Thyroid gland (tissue), 4 donors: Measurements from ENCODE around the gene ABI1.

ENCODE experiments used
- POLR2A ChIP-seq, 2 donors: fragments of 450-650 bp; IDR thresholded peaks; one replicate each; pipeline ENCODE4 v1.6.1; 2017; ENCODE audit warnings: antibody characterized with exemption in 2 of 2, mild to moderate bottlenecking in 2 of 2, moderate library complexity in 1 of 2
- TF ChIP-seq, protein P1 (sequence below), 6 experiments: fragments of 200-600 bp in 3 of 6; fragments of 450-650 bp in 3 of 6; sonication (generic) in 3 of 6; IDR thresholded peaks; one replicate each; pipeline ENCODE4 v1.5.1; 2016 to 2019; ENCODE audit warnings: antibody characterized with exemption in 6 of 6, mild to moderate bottlenecking in 2 of 6, inconsistent platforms in 1 of 6, moderate library complexity in 1 of 6

DNA sequence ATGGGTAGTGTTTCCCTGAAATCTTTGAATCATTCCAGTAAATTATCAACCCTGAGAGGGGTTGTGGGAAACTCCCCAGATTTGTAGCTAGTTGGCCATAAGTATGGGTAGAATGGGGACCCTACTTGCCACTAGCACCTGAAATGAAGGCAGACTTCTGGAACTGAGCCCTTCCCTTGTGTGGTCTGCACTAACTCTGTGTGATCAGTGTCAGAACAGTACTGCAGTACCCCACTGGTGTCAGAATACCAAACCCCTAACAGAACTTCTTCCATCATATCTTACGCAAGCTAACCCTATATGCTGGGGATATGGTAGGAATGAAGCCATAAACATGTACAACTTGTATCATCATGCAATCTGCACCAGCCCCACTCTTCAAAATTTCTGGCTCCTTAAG lies 50.8 kb downstream of the ABI1 start:
- TF ChIP-seq, protein P1, sequence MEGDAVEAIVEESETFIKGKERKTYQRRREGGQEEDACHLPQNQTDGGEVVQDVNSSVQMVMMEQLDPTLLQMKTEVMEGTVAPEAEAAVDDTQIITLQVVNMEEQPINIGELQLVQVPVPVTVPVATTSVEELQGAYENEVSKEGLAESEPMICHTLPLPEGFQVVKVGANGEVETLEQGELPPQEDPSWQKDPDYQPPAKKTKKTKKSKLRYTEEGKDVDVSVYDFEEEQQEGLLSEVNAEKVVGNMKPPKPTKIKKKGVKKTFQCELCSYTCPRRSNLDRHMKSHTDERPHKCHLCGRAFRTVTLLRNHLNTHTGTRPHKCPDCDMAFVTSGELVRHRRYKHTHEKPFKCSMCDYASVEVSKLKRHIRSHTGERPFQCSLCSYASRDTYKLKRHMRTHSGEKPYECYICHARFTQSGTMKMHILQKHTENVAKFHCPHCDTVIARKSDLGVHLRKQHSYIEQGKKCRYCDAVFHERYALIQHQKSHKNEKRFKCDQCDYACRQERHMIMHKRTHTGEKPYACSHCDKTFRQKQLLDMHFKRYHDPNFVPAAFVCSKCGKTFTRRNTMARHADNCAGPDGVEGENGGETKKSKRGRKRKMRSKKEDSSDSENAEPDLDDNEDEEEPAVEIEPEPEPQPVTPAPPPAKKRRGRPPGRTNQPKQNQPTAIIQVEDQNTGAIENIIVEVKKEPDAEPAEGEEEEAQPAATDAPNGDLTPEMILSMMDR (IDR thresholded peaks at IDR 0.05): no peak
- no peak for TF ChIP-seq POLR2A (IDR thresholded peaks at IDR 0.05)
